Stomach smooth muscle (tissue), 2 donors: ENCODE data around the gene NAP1L4.

Source experiments
- H3K27ac ChIP-seq: one replicate; pipeline ENCODE4 v1.7.0; 2013; ENCODE audit warnings: mild to moderate bottlenecking, low read length, inconsistent platforms
- H3K27me3 ChIP-seq, 2 donors: one replicate each; pipeline ENCODE4 v1.7.0; 2013; ENCODE audit warnings: low read length in 2 of 2; ENCODE audit not compliant: insufficient read depth in 2 of 2, control insufficient read depth in 1 of 2
- H3K36me3 ChIP-seq, 2 donors: one replicate each; pipeline ENCODE4 v1.7.0; 2013; ENCODE audit warnings: low read length in 2 of 2; ENCODE audit not compliant: control insufficient read depth in 2 of 2, insufficient read depth in 2 of 2
- H3K4me1 ChIP-seq: one replicate; pipeline ENCODE4 v1.7.0; 2013; ENCODE audit warnings: low read length; ENCODE audit not compliant: control insufficient read depth, insufficient read depth
- H3K4me3 ChIP-seq, 2 donors: one replicate each; pipeline ENCODE4 v1.7.0; 2013; ENCODE audit warnings: low read length in 2 of 2
- H3K9ac ChIP-seq, 2 donors: one replicate each; pipeline ENCODE4 v1.7.0; 2013; ENCODE audit warnings: low read length in 2 of 2, mild to moderate bottlenecking in 1 of 2
- H3K9me3 ChIP-seq, 2 donors: one replicate each; pipeline ENCODE4 v1.7.0; 2013; ENCODE audit warnings: low read length in 2 of 2; ENCODE audit not compliant: control insufficient read depth in 2 of 2
- donor health status: healthy.
- donor health status: Pancreatic carcinoma.

The NAP1L4 gene

DNA sequence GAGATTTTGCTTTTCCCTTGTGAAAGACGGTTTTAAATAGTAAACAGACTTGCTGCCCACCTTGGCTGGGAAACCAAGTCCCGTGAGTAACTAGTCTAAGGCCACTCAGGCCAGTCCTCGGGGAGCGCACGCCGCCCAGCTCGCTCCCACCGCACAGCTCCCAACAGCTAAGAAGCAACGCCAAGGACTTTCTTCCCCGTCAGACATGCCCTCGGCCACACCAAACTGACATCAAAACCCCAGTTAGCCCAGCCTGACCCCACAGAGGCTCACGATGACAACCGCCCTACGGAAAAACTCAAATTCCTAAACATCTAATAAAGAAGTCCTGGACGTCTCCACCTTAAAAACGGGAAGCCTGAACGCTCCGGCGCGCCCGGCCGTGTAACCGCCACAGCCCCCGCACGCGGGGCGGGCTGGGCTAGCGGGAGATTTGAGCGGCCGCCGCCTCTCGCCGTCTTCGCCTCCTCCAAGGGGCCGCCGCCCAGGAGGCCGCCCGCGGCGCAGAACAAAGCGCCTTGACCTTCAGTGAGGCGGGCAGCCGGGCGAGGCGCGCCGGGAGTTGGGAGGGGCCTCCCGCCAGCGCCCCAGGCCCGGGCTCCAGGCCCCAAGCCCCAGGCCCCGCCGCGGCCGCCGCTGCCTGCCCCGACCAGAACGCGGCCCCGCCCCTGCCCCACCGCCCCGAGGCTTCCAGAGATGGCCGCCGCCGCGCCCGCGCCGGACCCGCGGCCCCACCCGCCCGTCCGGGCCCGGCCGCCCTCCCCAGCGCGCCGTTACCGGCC lies 486 bp downstream of the NAP1L4 start:
- H3K27ac ChIP-seq: peak overlapping the region; percentile 80
- no peaks in the 10 kb centered on the region for H3K9me3 ChIP-seq
- peak overlapping the region; percentile 89 to 91 for H3K9ac ChIP-seq
- no peaks in the 10 kb centered on the region for H3K36me3 ChIP-seq
- H3K4me1 ChIP-seq: peaks cover 33% of the 10 kb centered on the region
- no peaks in the 10 kb centered on the region for H3K27me3 ChIP-seq
- H3K4me3 ChIP-seq: peak overlapping the region; percentile 70 to 89

DNA sequence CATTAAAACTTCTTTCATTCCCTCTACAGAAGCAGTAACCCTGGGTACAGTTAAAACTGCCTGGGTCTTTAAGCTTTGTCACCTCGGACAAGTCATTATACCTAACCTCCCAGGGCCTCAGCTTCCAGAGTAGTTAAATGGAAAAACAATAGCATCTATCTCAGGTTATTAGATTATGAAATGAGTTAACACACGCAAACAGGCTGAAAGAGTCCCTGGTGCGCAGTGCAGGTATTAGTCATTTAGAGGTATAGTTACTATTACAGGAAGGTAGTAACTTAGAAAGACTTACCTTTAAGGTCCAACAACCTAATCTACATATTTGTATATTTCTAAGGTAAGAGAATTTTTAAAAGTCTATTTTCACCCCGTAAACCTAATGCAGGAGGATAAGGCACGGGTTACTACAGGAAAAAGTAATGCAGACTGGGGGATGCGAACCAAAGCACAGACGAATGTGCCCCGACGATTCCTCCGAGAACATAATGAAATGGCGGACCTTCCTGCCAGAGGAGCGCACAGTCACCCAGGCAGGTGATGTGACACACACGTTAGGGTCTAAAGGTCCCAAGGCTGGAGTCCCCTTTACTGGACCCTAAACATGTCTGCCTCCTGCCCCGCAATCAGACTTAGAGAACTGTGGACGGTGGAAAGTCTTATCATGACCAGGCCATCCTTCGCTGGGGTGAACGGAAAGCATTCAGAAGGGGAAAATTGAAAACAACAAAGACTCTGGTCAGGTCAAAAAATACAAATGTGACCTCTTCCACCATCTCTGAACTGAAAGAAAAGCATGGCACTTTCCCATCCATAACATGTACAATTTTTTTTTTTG lies 1.3 kb downstream of the NAP1L4 start:
- no peaks in the 10 kb centered on the region for H3K27me3 ChIP-seq
- no peaks in the 10 kb centered on the region for H3K36me3 ChIP-seq
- peak overlapping the region; percentile 89 to 91 for H3K9ac ChIP-seq
- H3K4me3 ChIP-seq: peak overlapping the region; percentile 70 to 89
- H3K9me3 ChIP-seq: no peaks in the 10 kb centered on the region
- H3K4me1 ChIP-seq: peaks cover 33% of the 10 kb centered on the region
- H3K27ac ChIP-seq: peak overlapping the region; percentile 80

DNA sequence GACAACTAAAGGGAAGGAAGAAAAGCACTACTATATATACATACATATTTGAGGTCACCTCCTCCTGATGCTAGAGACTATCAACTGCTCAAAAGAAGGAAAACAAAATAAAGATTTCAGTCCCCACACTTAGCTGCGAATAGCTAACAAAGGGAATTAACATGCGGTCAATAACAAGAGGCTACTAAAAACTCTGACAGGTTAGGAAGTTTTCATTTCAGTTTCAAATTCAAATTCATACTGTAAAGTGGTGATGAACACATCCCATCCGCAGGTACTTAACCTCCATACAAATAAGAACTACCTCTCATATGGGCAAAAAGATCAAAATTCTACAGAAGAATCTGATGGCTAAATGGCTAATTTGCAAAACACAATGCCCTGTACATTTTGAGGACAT lies 2.6 kb downstream of the NAP1L4 start:
- Histone ChIP-seq H3K27ac (no peak overlapping the region), H3K4me1 (peaks cover 33% of the 10 kb centered on the region), H3K9ac (peak overlapping the region in 1 of 2 donors; percentile 2), H3K27me3 (no peaks in the 10 kb centered on the region), H3K4me3 (peak overlapping the region; percentile 16 to 44), H3K36me3 (no peaks in the 10 kb centered on the region), H3K9me3 (no peaks in the 10 kb centered on the region)

DNA sequence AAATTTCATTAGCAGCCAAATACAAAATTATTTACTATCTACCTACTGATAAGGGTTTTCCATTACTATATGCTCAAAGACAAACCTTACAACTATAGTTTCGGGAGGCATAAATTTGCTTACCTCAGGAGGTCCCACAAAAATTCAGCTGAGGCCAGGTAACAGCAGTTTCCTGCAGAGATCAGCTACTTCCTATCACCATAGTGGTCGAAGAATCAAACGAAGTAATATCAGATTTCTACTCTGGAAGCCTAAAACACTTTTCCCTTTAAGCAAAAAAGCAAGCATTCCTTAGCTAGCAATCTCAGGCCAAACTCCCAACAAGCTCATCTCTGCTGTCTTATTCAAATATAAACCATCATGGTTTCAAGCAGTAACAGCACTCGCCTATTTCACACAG lies 3.1 kb downstream of the NAP1L4 start:
- H3K4me1 ChIP-seq: peaks cover 33% of the 10 kb centered on the region
- no peak overlapping the region for H3K27ac ChIP-seq
- H3K4me3 ChIP-seq: peak overlapping the region; percentile 16 to 44

DNA sequence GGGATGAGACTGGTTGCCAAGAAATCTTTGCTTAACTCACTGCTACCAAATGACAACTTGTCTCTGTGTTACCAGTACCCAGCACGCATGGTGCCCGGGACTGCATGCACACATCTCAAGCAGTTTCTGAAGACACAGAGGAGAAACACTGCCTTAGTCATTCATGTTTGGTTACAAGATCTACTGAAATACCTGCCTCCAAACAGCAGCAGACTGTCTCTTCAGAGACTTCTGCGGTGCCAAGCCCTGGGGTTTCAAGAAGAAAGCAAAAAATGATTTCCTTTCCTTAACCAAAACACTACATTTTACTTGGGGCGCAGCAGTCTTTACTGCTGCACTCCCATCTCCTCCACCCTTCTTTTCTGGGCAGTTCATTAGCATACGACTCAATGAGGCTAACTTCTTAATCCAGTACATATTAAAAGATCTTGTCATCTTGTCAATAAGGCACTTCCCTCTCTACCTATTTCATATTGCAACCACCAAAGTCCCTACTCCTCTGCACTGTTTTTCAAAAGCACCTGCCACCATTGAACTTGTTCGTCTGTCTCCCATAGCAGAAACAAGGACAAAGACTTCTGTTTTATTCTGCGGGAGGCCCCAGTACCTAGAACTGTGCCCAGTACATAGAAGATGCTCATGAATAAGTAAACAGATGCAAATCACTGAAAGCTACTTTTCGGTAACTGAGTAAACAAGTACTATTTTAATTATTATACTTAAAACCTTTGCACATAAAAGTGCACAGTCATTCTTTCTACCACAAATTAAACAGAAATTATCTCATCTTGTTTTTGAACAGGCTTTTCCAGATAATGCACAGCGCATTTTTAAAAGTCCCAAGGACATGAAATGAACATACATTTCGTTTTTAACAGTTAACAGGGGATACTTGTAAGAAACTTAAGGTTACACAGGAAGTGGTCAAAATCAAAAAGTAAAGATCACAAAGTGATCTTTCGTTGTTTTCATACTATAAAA lies 4.0 kb downstream of the NAP1L4 start:
- Histone ChIP-seq H3K4me1 (peaks cover 35% of the 10 kb centered on the region), H3K27ac (no peak overlapping the region), H3K36me3 (no peaks in the 10 kb centered on the region), H3K27me3 (no peaks in the 10 kb centered on the region), H3K9ac (no peak overlapping the region), H3K9me3 (no peaks in the 10 kb centered on the region), H3K4me3 (peak overlapping the region in 1 of 2 donors; percentile 44)

More for the DNA sequence above, 3.1 kb downstream of the NAP1L4 start:
- Histone ChIP-seq H3K9ac (peak overlapping the region in 1 of 2 donors; percentile 2), H3K27me3 (no peaks in the 10 kb centered on the region), H3K36me3 (no peaks in the 10 kb centered on the region), H3K9me3 (no peaks in the 10 kb centered on the region)

DNA sequence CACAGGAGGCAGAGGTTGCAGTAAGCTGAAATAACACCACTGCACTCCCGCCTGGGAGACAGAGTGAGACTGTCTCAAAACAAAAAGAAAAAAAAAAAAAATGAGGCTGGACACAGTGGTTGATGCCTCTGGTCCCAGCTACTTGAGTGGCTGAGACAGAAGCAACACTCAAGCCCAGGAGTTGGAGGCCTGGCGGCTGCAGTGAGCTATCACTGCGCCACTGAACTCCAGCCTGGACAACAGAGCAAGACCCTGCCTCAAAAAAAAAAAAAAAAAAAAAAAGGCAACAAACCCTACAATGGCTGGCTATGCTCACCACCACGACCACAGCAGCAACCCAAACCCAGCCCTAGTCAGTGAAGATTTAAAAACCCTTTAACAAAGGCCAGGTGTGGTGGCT lies 8.2 kb downstream of the NAP1L4 start:
- peaks cover 12% of the 10 kb centered on the region for H3K4me1 ChIP-seq
- peaks cover 0 to under 1% of the 10 kb centered on the region in 2 donors for H3K36me3 ChIP-seq
- H3K9ac ChIP-seq: no peak overlapping the region
- H3K27me3 ChIP-seq: no peaks in the 10 kb centered on the region
- no peaks in the 10 kb centered on the region for H3K9me3 ChIP-seq
- H3K27ac ChIP-seq: no peak overlapping the region
- no peak overlapping the region for H3K4me3 ChIP-seq

DNA sequence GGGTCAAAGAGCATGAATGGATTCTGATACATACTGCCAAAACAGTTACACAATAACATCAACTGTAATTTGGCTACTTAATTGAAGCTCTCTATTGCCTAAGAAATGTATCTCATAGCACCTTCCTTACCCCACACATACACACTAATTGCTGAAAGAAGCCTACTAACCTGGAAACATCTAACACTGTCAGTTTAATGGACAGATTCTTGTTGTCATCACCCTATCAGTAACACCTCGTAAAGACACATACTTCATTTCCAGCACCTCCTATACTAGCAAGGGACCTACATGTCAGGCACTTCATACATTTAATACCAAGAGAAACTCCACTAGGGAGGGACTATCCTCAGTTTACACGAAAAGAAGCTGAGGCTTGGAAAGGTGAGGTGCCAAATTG lies 9.9 kb downstream of the NAP1L4 start:
- Histone ChIP-seq H3K4me1 (peaks cover 2% of the 10 kb centered on the region), H3K9me3 (no peaks in the 10 kb centered on the region), H3K27me3 (no peaks in the 10 kb centered on the region), H3K4me3 (no peak overlapping the region), H3K9ac (no peak overlapping the region), H3K27ac (no peak overlapping the region), H3K36me3 (peaks cover 3 to 13% of the 10 kb centered on the region in 2 donors)

DNA sequence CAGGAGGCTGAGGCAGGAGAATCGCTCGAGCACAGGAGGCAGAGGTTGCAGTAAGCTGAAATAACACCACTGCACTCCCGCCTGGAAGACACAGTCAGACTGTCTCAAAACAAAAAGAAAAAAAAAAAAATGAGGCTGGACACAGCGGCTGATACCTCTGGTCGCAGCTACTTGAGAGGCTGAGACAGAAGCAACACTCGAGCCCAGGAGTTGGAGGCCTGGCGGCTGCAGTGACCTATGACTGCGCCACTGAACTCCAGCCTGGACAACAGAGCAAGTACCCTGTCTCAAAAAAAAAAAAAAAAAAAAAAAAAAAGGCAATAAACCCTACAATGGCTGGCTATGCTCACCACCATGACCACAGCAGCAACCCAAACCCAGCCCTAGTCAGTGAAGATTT lies 11.0 kb downstream of the NAP1L4 start:
- Histone ChIP-seq H3K36me3 (peaks cover 13 to 23% of the 10 kb centered on the region in 2 donors), H3K4me1 (peaks cover 2% of the 10 kb centered on the region), H3K27me3 (no peaks in the 10 kb centered on the region), H3K4me3 (no peak overlapping the region), H3K27ac (no peak overlapping the region), H3K9me3 (no peaks in the 10 kb centered on the region), H3K9ac (no peak overlapping the region)

DNA sequence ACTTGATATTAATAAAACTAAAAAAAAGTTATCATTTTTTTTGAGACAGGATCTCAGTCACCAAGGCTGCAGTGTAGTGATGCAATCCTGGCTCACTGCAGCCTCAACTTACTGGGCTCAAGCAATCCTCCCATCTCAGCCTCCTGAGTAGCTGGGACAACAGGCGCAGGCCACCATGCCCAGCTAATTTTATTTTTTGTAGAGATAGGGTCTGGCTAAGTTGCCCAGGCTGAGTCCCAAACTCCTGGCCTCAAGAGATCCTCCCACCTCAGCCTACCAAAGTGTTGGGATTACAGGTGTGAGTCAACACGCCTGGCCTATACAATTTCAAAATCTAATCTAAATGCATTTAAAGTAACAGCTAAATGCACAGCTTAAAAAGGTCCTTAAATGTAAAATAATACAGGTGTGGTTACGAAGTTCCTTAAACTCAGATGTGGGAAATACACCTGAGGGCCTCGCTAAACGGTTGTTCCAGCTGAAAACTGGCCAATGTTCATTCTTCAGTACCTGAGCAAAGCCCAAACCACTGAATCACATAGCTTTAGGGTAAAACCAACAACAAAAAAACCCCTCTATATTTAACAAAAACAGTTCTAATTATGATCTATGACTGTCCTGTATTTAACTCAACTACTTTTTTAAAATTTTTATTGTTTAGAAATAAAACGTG lies 11.8 kb downstream of the NAP1L4 start:
- no peaks in the 10 kb centered on the region for H3K27me3 ChIP-seq
- H3K36me3 ChIP-seq: peaks cover 19 to 28% of the 10 kb centered on the region in 2 donors
- no peak overlapping the region for H3K4me3 ChIP-seq
- H3K27ac ChIP-seq: no peak overlapping the region
- H3K9me3 ChIP-seq: no peaks in the 10 kb centered on the region
- H3K9ac ChIP-seq: no peak overlapping the region
- H3K4me1 ChIP-seq: peaks cover 2% of the 10 kb centered on the region

DNA sequence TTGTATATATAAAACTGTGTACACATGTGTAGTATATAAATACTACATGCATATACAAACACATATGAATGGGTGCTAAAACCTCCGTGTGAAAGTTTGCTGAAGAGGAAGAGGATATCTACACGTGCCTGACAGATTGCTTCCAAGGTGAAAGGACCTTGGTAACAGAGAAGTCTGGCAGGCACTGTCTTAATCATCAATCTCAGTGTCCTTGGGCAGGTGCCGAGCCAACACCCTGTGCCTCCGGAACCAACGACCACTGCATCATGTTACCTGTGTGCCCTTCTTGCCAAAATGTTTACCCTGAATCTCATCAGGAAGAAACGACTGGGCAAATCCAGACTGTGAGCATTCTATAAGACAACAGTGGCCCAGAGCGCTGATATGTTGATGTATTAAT lies 15.0 kb downstream of the NAP1L4 start:
- Histone ChIP-seq H3K27ac (no peak overlapping the region), H3K36me3 (peaks cover 39 to 51% of the 10 kb centered on the region in 2 donors), H3K27me3 (no peaks in the 10 kb centered on the region), H3K4me1 (no peaks in the 10 kb centered on the region), H3K9me3 (no peaks in the 10 kb centered on the region), H3K9ac (no peak overlapping the region), H3K4me3 (no peak overlapping the region)
